Measurements from ENCODE around the gene OPN1MW2. TPM values are rescaled to one million over a fixed set of nuclear protein-coding genes. Genes with fewer than 3 reads are reported as not detected.
A peak's percentile ranks its signal among the peaks of the same experiment; 100 is the strongest.
"Not testable (repeated sequence)": the region's sequence is repeated elsewhere in the genome, so short reads cannot be mapped to it uniquely, and the experiment has no call there.

The OPN1MW2 gene
- total and polyA plus RNA-seq, 2 donors (not counting 1 experiment from before 2014, with no cell fraction given), result not detected

DNA sequence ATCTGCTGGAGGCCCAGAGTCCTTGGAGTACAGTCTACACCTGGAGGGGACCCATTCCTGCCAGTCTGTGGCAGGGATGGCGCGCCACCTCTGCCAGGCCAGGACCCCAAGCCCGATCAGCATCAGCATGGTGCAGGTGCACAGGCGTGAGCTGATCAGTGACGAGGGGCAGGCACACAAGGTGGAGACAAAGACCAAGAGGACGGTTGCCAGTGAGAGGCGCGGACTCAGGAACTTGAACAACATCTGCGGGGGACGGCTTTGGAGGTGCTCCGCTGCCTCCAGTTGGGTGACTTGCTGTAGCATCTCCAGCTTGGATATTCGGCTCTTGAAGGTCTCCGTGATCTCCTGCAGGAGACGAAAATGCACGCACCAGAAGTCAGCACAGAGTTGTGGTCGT lies 14.1 kb downstream of the OPN1MW2 start:
- not testable (repeated sequence) for H3K79me2 ChIP-seq (ENCODE audit: control insufficient read depth, insufficient read depth, low read length); H3K4me2 ChIP-seq (ENCODE audit: extremely low read depth, insufficient read depth, low read length); H3K4me1 ChIP-seq (ENCODE audit: control insufficient read depth, extremely low read depth, insufficient read depth, low read length); H2AFZ ChIP-seq (ENCODE audit: low read length); H3K4me3 ChIP-seq (replicated peaks in 1 of 4; ENCODE audit: control extremely low read depth in 1 of 4, insufficient read depth in 1 of 4, low read depth in 3 of 4, low read length in 4 of 4); H3K9ac ChIP-seq (ENCODE audit: insufficient read depth, low read length); DNase-seq (ENCODE audit: low read depth in 2 of 2); H3K27ac ChIP-seq (ENCODE audit: insufficient read depth, low read length); H3K27me3 ChIP-seq (ENCODE audit: control insufficient read depth, insufficient read depth, low read length); H3K9me3 ChIP-seq (ENCODE audit: control insufficient read depth, insufficient read depth, low read depth, low read length); H4K20me1 ChIP-seq (ENCODE audit: control insufficient read depth, extremely low read depth, insufficient read depth, low read length); H3K36me3 ChIP-seq (ENCODE audit: control insufficient read depth, insufficient read depth, low read length)

DNA sequence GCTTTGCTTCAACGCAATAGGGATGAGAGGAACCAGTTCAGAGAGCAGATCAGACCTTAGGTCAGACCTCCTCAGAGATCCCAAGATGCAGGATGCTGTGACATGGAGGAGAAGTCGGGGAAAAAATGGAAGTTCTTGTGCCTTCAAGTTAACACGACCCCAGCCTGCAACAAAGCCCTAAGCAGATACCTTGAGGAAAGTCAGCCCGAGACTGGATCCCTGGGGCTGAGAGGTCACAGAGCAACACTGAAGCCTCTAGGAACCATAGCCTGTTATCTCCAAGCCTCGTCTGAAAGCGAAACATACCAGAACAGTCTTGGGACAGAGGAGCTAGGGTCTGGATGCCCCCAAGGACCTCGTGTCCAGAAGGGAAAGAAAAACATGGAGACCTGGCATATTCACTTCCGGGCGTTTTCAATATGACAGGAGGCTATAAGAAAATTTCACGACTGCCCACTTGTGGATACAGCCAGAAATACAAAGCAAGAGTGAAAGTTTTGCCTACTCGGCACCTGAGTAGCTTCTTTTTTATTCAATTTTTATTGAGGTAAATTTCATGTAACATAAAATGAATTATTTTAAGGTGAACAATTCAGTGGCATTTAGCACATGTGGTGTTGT lies 19.5 kb downstream of the OPN1MW2 start:
- DNase-seq (ENCODE audit: low read depth in 2 of 2); H3K27ac ChIP-seq (ENCODE audit: insufficient read depth, low read length); H3K9me3 ChIP-seq (ENCODE audit: control insufficient read depth, insufficient read depth, low read depth, low read length); H3K79me2 ChIP-seq (ENCODE audit: control insufficient read depth, insufficient read depth, low read length); H3K9ac ChIP-seq (ENCODE audit: insufficient read depth, low read length); H3K4me2 ChIP-seq (ENCODE audit: extremely low read depth, insufficient read depth, low read length); H2AFZ ChIP-seq (ENCODE audit: low read length); H3K4me3 ChIP-seq (replicated peaks in 1 of 4; ENCODE audit: control extremely low read depth in 1 of 4, insufficient read depth in 1 of 4, low read depth in 3 of 4, low read length in 4 of 4); H3K4me1 ChIP-seq (ENCODE audit: control insufficient read depth, extremely low read depth, insufficient read depth, low read length); H4K20me1 ChIP-seq (ENCODE audit: control insufficient read depth, extremely low read depth, insufficient read depth, low read length); H3K27me3 ChIP-seq (ENCODE audit: control insufficient read depth, insufficient read depth, low read length); H3K36me3 ChIP-seq (ENCODE audit: control insufficient read depth, insufficient read depth, low read length): not testable (repeated sequence)

DNA sequence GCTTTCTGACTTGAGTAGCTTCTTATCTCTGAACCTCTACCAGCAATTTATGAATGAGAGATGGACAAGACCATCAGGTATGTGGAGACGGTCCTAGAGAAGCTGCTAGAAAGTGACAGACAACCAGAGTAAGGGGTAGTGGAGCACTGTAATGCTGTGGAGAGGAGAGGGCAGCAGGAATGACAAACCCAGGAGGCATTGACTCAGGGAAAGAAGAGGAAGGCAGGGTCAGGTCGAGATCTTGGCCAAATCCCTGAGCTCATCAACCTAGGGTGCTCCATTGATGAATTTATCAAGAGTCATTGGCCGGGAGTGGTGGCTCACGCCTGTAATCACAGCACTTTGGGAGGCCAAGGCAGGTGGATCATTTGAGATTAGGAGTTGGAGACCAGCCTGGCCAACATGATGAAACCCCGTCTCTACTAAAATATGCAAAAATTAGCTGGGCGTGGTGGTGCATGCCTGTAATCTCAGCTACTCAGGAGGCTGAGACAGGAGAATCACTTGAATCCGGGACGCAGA lies 20.5 kb downstream of the OPN1MW2 start:
- not testable (repeated sequence) for H3K4me2 ChIP-seq (ENCODE audit: extremely low read depth, insufficient read depth, low read length); H3K27ac ChIP-seq (ENCODE audit: insufficient read depth, low read length); H3K36me3 ChIP-seq (ENCODE audit: control insufficient read depth, insufficient read depth, low read length); H3K4me1 ChIP-seq (ENCODE audit: control insufficient read depth, extremely low read depth, insufficient read depth, low read length); H3K4me3 ChIP-seq (replicated peaks in 1 of 4; ENCODE audit: control extremely low read depth in 1 of 4, insufficient read depth in 1 of 4, low read depth in 3 of 4, low read length in 4 of 4); H2AFZ ChIP-seq (ENCODE audit: low read length); H3K79me2 ChIP-seq (ENCODE audit: control insufficient read depth, insufficient read depth, low read length); H3K9me3 ChIP-seq (ENCODE audit: control insufficient read depth, insufficient read depth, low read depth, low read length); H4K20me1 ChIP-seq (ENCODE audit: control insufficient read depth, extremely low read depth, insufficient read depth, low read length); H3K9ac ChIP-seq (ENCODE audit: insufficient read depth, low read length); H3K27me3 ChIP-seq (ENCODE audit: control insufficient read depth, insufficient read depth, low read length)
- peak in 1 of 2 donors; percentile 0 for DNase-seq (ENCODE audit: low read depth in 2 of 2)

DNA sequence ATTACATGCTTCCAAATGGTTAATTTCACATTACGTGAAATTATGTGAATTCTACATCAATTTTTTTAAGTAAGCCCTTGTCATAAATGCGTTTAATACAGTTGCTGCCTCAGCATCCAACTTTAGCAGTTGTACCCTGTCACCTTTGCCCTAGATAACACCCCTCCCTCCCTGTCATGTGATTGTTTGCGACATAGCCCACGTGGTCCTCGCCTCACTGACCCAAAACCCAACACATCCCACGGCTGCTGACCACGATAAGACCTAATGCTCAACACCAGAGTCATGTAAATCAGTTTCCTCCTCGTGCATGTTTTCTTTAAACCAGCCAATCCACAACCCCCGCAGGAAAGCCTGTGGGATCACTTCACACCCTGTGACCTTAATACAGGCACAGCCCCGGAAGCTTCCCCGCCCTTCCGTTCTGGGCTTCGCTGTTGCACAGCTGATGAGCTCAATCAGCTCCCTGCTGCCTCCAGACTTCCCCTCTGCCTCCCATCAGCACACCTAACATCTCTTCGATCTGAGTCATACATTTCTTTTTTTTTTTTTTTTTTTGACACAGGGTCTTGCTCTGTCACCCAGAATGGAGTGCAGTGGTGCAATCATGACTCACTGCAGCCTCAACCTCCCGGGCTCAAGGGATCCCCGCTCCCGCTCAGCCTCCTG lies 28.0 kb downstream of the OPN1MW2 start:
- H3K4me2 ChIP-seq (ENCODE audit: extremely low read depth, insufficient read depth, low read length); H3K4me3 ChIP-seq (replicated peaks in 1 of 4; ENCODE audit: control extremely low read depth in 1 of 4, insufficient read depth in 1 of 4, low read depth in 3 of 4, low read length in 4 of 4); H2AFZ ChIP-seq (ENCODE audit: low read length); H3K4me1 ChIP-seq (ENCODE audit: control insufficient read depth, extremely low read depth, insufficient read depth, low read length); H4K20me1 ChIP-seq (ENCODE audit: control insufficient read depth, extremely low read depth, insufficient read depth, low read length); DNase-seq (ENCODE audit: low read depth in 2 of 2); H3K36me3 ChIP-seq (ENCODE audit: control insufficient read depth, insufficient read depth, low read length); H3K79me2 ChIP-seq (ENCODE audit: control insufficient read depth, insufficient read depth, low read length); H3K27ac ChIP-seq (ENCODE audit: insufficient read depth, low read length); H3K27me3 ChIP-seq (ENCODE audit: control insufficient read depth, insufficient read depth, low read length); H3K9ac ChIP-seq (ENCODE audit: insufficient read depth, low read length); H3K9me3 ChIP-seq (ENCODE audit: control insufficient read depth, insufficient read depth, low read depth, low read length): not testable (repeated sequence)

DNA sequence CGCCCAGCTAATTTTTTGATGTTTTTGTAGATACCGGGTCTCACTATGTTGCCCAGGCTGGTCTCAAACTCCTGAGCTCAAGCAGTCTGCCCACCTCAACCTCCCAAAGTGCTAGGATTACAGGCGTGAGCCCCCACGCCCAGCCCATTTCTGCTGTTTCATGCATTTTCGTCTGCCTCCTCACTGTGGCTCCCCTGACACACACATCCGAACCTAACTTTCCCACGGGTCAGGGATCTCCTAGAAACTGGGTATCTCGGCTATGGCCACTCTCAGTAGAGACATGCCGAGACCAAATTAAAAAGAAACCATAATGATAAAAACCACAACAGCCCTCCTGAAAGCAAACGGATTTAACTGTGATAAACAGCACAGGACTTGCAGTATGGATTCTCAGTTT lies 28.5 kb downstream of the OPN1MW2 start:
- H3K9ac ChIP-seq (ENCODE audit: insufficient read depth, low read length); H3K4me1 ChIP-seq (ENCODE audit: control insufficient read depth, extremely low read depth, insufficient read depth, low read length); H3K36me3 ChIP-seq (ENCODE audit: control insufficient read depth, insufficient read depth, low read length); H2AFZ ChIP-seq (ENCODE audit: low read length); H3K27ac ChIP-seq (ENCODE audit: insufficient read depth, low read length); DNase-seq (ENCODE audit: low read depth in 2 of 2); H3K9me3 ChIP-seq (ENCODE audit: control insufficient read depth, insufficient read depth, low read depth, low read length); H3K4me3 ChIP-seq (replicated peaks in 1 of 4; ENCODE audit: control extremely low read depth in 1 of 4, insufficient read depth in 1 of 4, low read depth in 3 of 4, low read length in 4 of 4); H3K27me3 ChIP-seq (ENCODE audit: control insufficient read depth, insufficient read depth, low read length); H4K20me1 ChIP-seq (ENCODE audit: control insufficient read depth, extremely low read depth, insufficient read depth, low read length); H3K79me2 ChIP-seq (ENCODE audit: control insufficient read depth, insufficient read depth, low read length); H3K4me2 ChIP-seq (ENCODE audit: extremely low read depth, insufficient read depth, low read length): not testable (repeated sequence)

DNA sequence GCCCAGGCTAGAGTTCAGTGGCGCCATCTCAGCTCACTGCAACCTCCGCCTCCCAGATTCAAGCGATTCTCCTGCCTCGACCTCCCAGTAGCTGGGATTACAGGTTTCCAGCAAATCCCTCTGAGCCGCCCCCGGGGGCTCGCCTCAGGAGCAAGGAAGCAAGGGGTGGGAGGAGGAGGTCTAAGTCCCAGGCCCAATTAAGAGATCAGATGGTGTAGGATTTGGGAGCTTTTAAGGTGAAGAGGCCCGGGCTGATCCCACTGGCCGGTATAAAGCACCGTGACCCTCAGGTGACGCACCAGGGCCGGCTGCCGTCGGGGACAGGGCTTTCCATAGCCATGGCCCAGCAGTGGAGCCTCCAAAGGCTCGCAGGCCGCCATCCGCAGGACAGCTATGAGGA lies 37.7 kb downstream of the OPN1MW2 start, which contains the start of gene OPN1MW3:
OPN1MW3 (plus strand) TSS at position 301 of the 400 bp plus-strand sequence; CDS start at position 339, 38 bp downstream.
- not testable (repeated sequence) for H3K4me3 ChIP-seq (replicated peaks in 1 of 4; ENCODE audit: control extremely low read depth in 1 of 4, insufficient read depth in 1 of 4, low read depth in 3 of 4, low read length in 4 of 4)

More for the DNA sequence above, 37.7 kb downstream of the OPN1MW2 start, which contains the start of gene OPN1MW3:
- H3K9me3 ChIP-seq (ENCODE audit: control insufficient read depth, insufficient read depth, low read depth, low read length); H3K79me2 ChIP-seq (ENCODE audit: control insufficient read depth, insufficient read depth, low read length); H4K20me1 ChIP-seq (ENCODE audit: control insufficient read depth, extremely low read depth, insufficient read depth, low read length); DNase-seq (ENCODE audit: low read depth in 2 of 2); H3K4me2 ChIP-seq (ENCODE audit: extremely low read depth, insufficient read depth, low read length); H2AFZ ChIP-seq (ENCODE audit: low read length); H3K27ac ChIP-seq (ENCODE audit: insufficient read depth, low read length); H3K9ac ChIP-seq (ENCODE audit: insufficient read depth, low read length); H3K27me3 ChIP-seq (ENCODE audit: control insufficient read depth, insufficient read depth, low read length); H3K4me1 ChIP-seq (ENCODE audit: control insufficient read depth, extremely low read depth, insufficient read depth, low read length); H3K36me3 ChIP-seq (ENCODE audit: control insufficient read depth, insufficient read depth, low read length): not testable (repeated sequence)
